ENCODE measurements around the gene SGTA. TPM values are rescaled to one million over a fixed set of nuclear protein-coding genes. Genes with fewer than 3 reads are reported as not detected.

SGTA gene
- total RNA-seq, 2 donors from 2014 or later, result 73.9 to 81.5 TPM

- peaks cover 71% of the 10 kb centered on the region for H3K36me3 ChIP-seq (ENCODE audit: control insufficient read depth, insufficient read depth, low read length)
- Mint-ChIP-seq H3K27ac (no peak overlapping the region), H3K36me3 (ENCODE audit: low read depth) (peaks cover 81% of the 10 kb centered on the region), H3K9me3 (no peaks in the 10 kb centered on the region), H3K27me3 (ENCODE audit: insufficient read depth) (no peaks in the 10 kb centered on the region), H3K4me3 (no peak overlapping the region), H3K4me1 (no peaks in the 10 kb centered on the region)
- H3K27ac ChIP-seq (ENCODE audit: low read depth, low read length), result no peak overlapping the region
- no peak for TF ChIP-seq CTCF (conservative IDR thresholded peaks at IDR 0.05)
- WGBS, 2 experiments (ENCODE audit: insufficient coverage in 1 of 2, insufficient read length in 1 of 2), result 95 to 100% methylated on average over 14 to 16 of the region's 16 CpGs
- H3K4me1 ChIP-seq (ENCODE audit: control insufficient read depth, insufficient read depth, low read length), result peaks cover 2% of the 10 kb centered on the region
- DNase-seq, result no peak
- H3K9ac ChIP-seq (ENCODE audit: extremely low read depth, low read length, poor library complexity, severe bottlenecking), result no peak overlapping the region
- no peak overlapping the region for H3K4me3 ChIP-seq (ENCODE audit: low read length)
- no peaks in the 10 kb centered on the region for H3K27me3 ChIP-seq (ENCODE audit: control insufficient read depth, insufficient read depth, low read length, poor library complexity, severe bottlenecking)
- H3K9me3 ChIP-seq (ENCODE audit: control insufficient read depth, low read length), result no peaks in the 10 kb centered on the region
Measured at GRCh38 chr19:2798158-2798685, 15.1 kb upstream of the SGTA start.

- H3K27ac Mint-ChIP-seq, result no peak overlapping the region
- Histone ChIP-seq H3K9me3 (ENCODE audit: control insufficient read depth, low read length) (no peaks in the 10 kb centered on the region), H3K9ac (ENCODE audit: extremely low read depth, low read length, poor library complexity, severe bottlenecking) (no peak overlapping the region), H3K27me3 (ENCODE audit: control insufficient read depth, insufficient read depth, low read length, poor library complexity, severe bottlenecking) (no peaks in the 10 kb centered on the region), H3K27ac (ENCODE audit: low read depth, low read length) (no peak overlapping the region), H3K4me1 (ENCODE audit: control insufficient read depth, insufficient read depth, low read length) (peaks cover 2% of the 10 kb centered on the region), H3K36me3 (ENCODE audit: control insufficient read depth, insufficient read depth, low read length) (peaks cover 76% of the 10 kb centered on the region), H3K4me3 (ENCODE audit: low read length) (no peak overlapping the region)
- H3K36me3 Mint-ChIP-seq (ENCODE audit: low read depth), result peaks cover 79% of the 10 kb centered on the region
- H3K4me3 Mint-ChIP-seq, result no peak overlapping the region
- 96 to 97% methylated on average over 15 of the region's 15 CpGs for WGBS, 2 experiments (ENCODE audit: insufficient coverage in 1 of 2, insufficient read length in 1 of 2)
- no peaks in the 10 kb centered on the region for H3K9me3 Mint-ChIP-seq
- DNase-seq, result no peak
- H3K27me3 Mint-ChIP-seq (ENCODE audit: insufficient read depth), result no peaks in the 10 kb centered on the region
- no peaks in the 10 kb centered on the region for H3K4me1 Mint-ChIP-seq
- TF ChIP-seq CTCF (conservative IDR thresholded peaks at IDR 0.05), result no peak
Measured at GRCh38 chr19:2797280-2797679, 14.2 kb upstream of the SGTA start.

GRCh38 chr19:2796659-2797266, 13.7 kb upstream of the SGTA start:
- Mint-ChIP-seq H3K27ac (no peak overlapping the region), H3K4me3 (no peak overlapping the region), H3K27me3 (ENCODE audit: insufficient read depth) (no peaks in the 10 kb centered on the region), H3K36me3 (ENCODE audit: low read depth) (peaks cover 80% of the 10 kb centered on the region), H3K9me3 (no peaks in the 10 kb centered on the region), H3K4me1 (no peaks in the 10 kb centered on the region)
- Histone ChIP-seq H3K4me3 (ENCODE audit: low read length) (no peak overlapping the region), H3K36me3 (ENCODE audit: control insufficient read depth, insufficient read depth, low read length) (peaks cover 74% of the 10 kb centered on the region), H3K27ac (ENCODE audit: low read depth, low read length) (no peak overlapping the region), H3K9me3 (ENCODE audit: control insufficient read depth, low read length) (no peaks in the 10 kb centered on the region), H3K4me1 (ENCODE audit: control insufficient read depth, insufficient read depth, low read length) (peaks cover 2% of the 10 kb centered on the region), H3K27me3 (ENCODE audit: control insufficient read depth, insufficient read depth, low read length, poor library complexity, severe bottlenecking) (no peaks in the 10 kb centered on the region), H3K9ac (ENCODE audit: extremely low read depth, low read length, poor library complexity, severe bottlenecking) (no peak overlapping the region)
- no peak for TF ChIP-seq CTCF (conservative IDR thresholded peaks at IDR 0.05)
- WGBS, 2 experiments (ENCODE audit: insufficient coverage in 1 of 2, insufficient read length in 1 of 2), result 95 to 96% methylated on average over 17 to 23 of the region's 23 CpGs
- DNase-seq, result no peak
